T-cell (primary cell): ENCODE results near the gene COL4A1. TPM values are rescaled to one million over a fixed set of nuclear protein-coding genes. Genes with fewer than 3 reads are reported as not detected.

Source experiments
- ATAC-seq, 4 experiments: fragments of 200-7000 bp in 3 of 4; fragments of 150-1000 bp in 1 of 4; cut with Tn5 transposase; replicated peaks in 1 of 4; 1 replicate in 3 of 4; 2 replicates in 1 of 4; pipeline ENCODE4 v1.10.0; 2021; ENCODE audit warnings: moderate library complexity in 3 of 4, mild to moderate bottlenecking in 2 of 4, moderate number of reproducible peaks in 1 of 4
- CTCF ChIA-PET, 2 donors: fragments of 300-600 bp; sonication (Branson Sonifier 250); formaldehyde crosslinking; loops; one replicate each; lab custom pipeline; 2022; ENCODE audit warnings: antibody characterized with exemption in 2 of 2; lab: Charles Lee
- POLR2A ChIA-PET, 2 donors: fragments of 300-600 bp; sonication (Branson Sonifier 250); formaldehyde crosslinking; loops; one replicate each; lab custom pipeline; 2022; ENCODE audit warnings: antibody characterized with exemption in 2 of 2; lab: Charles Lee
- DNase-seq, 35 experiments: peaks; one replicate each; pipeline versions ENCODE4 v3.0.0 to v3.0.0-alpha.2; 2013 to 2023
- H3K27ac ChIP-seq: one replicate; pipeline ENCODE4 v1.5.1; 2013; ENCODE audit warnings: low read length
- H3K27me3 ChIP-seq, 2 experiments: replicated peaks in 1 of 2; 1 replicate in 1 of 2; 2 replicates in 1 of 2; pipeline versions ENCODE4 v1.6.1 to v1.7.0; 2013; ENCODE audit warnings: low read length in 1 of 2, mixed read lengths in 1 of 2; ENCODE audit not compliant: control insufficient read depth in 2 of 2, insufficient read depth in 2 of 2; ENCODE audit errors: extremely low read depth in 1 of 2
- H3K36me3 ChIP-seq, 2 donors: 1 replicate in 1 of 2; 2 replicates in 1 of 2; pipeline versions ENCODE4 v1.6.1 to v1.7.0; 2013; ENCODE audit warnings: low read length in 1 of 2; ENCODE audit not compliant: control insufficient read depth in 2 of 2, insufficient read depth in 1 of 2; ENCODE audit errors: extremely low read depth in 1 of 2
- H3K4me1 ChIP-seq, 2 experiments: 1 replicate in 1 of 2; 2 replicates in 1 of 2; pipeline versions ENCODE4 v1.6.1 to v1.7.0; 2013; ENCODE audit warnings: low read length in 2 of 2, mixed read lengths in 1 of 2; ENCODE audit not compliant: insufficient read depth in 2 of 2, control insufficient read depth in 1 of 2; ENCODE audit errors: extremely low read depth in 1 of 2
- H3K4me3 ChIP-seq, 2 donors: 1 replicate in 1 of 2; 2 replicates in 1 of 2; pipeline versions ENCODE4 v1.5.1 to v1.7.0; 2013; ENCODE audit warnings: mild to moderate bottlenecking in 2 of 2, low read length in 1 of 2, moderate library complexity in 1 of 2; ENCODE audit not compliant: control insufficient read depth in 1 of 2; ENCODE audit errors: extremely low read depth in 1 of 2
- H3K9me3 ChIP-seq: 2 replicates; pipeline ENCODE4 v1.7.0; 2013
- H3K27ac Mint-ChIP-seq, 2 donors: one replicate each; pipeline ENCODE4 v1.8.0; 2020 to 2021; ENCODE audit warnings: mild to moderate bottlenecking in 2 of 2, mixed read lengths in 2 of 2
- H3K27me3 Mint-ChIP-seq, 2 donors: one replicate each; pipeline ENCODE4 v1.8.0; 2021 to 2022; ENCODE audit warnings: mixed read lengths in 2 of 2
- H3K36me3 Mint-ChIP-seq: one replicate; pipeline ENCODE4 v1.8.0; 2021; ENCODE audit warnings: mixed read lengths
- H3K4me1 Mint-ChIP-seq, 3 donors: one replicate each; pipeline ENCODE4 v1.8.0; 2020 to 2022; ENCODE audit warnings: mixed read lengths in 3 of 3, mild to moderate bottlenecking in 1 of 3
- H3K4me3 Mint-ChIP-seq, 3 donors: one replicate each; pipeline ENCODE4 v1.8.0; 2020 to 2022; ENCODE audit warnings: mild to moderate bottlenecking in 3 of 3, mixed read lengths in 3 of 3, moderate library complexity in 3 of 3
- H3K9me3 Mint-ChIP-seq, 3 donors: one replicate each; pipeline ENCODE4 v1.8.0; 2020 to 2022; ENCODE audit warnings: mixed read lengths in 3 of 3
- WGBS: methylation state at CpG from one replicate; pipeline ENCODE4 v1.1.5; 2013; ENCODE audit warnings: missing lambda C conversion rate; ENCODE audit not compliant: insufficient coverage; 5-methylcytosine and 5-hydroxymethylcytosine counted together
- total RNA-seq, 35 experiments: library from RNA in 6 of 35; stranded (reverse) in 6 of 35; fragments of 120-200 nt in 1 of 35; gene quantifications; one replicate each; pipeline versions ENCODE4 v1.2.1 to v1.2.4 and lab custom pipeline; 2013 to 2026

COL4A1 gene
- total RNA-seq, 5 donors from 2014 or later (not counting 1 experiment from before 2014, with no cell fraction given), result 0.49 to 1.3 (median 0.85) TPM; not detected in 2

DNA sequence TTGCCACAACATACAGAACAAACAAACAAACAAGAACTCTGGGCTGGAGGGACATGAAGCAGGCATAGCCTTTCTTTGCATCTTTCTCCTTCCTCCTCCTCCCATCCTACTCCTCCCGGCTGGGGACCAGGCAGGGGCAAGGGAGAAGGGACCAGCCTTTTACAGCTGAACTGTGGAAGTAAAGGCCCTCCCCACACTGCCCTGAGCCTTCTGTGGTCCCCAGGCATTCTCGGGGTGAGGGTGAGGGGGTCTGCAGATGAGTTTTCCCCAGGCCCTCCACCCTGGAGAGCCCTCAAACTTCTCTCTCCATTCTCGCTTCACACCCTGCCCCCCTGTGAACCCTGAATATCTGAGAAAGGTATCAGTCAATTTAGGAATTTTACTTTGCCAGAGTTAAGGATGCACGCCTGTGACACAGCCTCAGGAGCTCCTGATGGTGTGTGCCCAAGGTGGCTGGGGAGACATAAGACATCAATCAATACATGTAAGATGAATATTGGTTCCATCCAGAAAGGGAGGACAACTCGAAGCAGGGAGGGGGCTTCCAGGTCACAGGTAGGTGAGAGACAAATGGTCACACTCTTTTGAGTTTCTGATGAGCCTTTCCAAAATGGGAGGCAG is 170.9 kb downstream of the COL4A1 start:
- no CpG with 5 or more reads among the region's 5 CpGs for WGBS
- DNase-seq (no peak), ATAC-seq (no peak)
- Histone ChIP-seq H3K27ac (no peak overlapping the region), H3K36me3 (no peaks in the 10 kb centered on the region), H3K4me3 (no peak overlapping the region), H3K9me3 (no peaks in the 10 kb centered on the region), H3K27me3 (peaks cover 0 to 45% of the 10 kb centered on the region in 2 experiments), H3K4me1 (peaks cover 4 to 13% of the 10 kb centered on the region in 2 experiments)
- H3K9me3 Mint-ChIP-seq, result no peaks in the 10 kb centered on the region
- H3K27ac Mint-ChIP-seq, result no peak overlapping the region
- peaks cover 8 to 14% (median 12%) of the 10 kb centered on the region in 3 donors for H3K4me1 Mint-ChIP-seq
- POLR2A ChIA-PET, result no interaction called here
- CTCF ChIA-PET, result no interaction called here
- H3K36me3 Mint-ChIP-seq, result no peaks in the 10 kb centered on the region
- H3K4me3 Mint-ChIP-seq, result no peak overlapping the region
- peaks cover 22 to 33% of the 10 kb centered on the region in 2 donors for H3K27me3 Mint-ChIP-seq

- 100% methylated on average over 2 of the region's 8 CpGs for WGBS
- Mint-ChIP-seq H3K27me3 (peaks cover 19 to 28% of the 10 kb centered on the region in 2 donors), H3K36me3 (no peaks in the 10 kb centered on the region), H3K4me1 (peaks cover 8 to 14% (median 12%) of the 10 kb centered on the region in 3 donors), H3K9me3 (no peaks in the 10 kb centered on the region), H3K27ac (no peak overlapping the region), H3K4me3 (no peak overlapping the region)
- no peaks in the 10 kb centered on the region for H3K36me3 ChIP-seq
- CTCF ChIA-PET, result interaction anchor here in 1 of 2 donors (0.7 kb wide), 1 partner anchor 70 kb away, joined by 3 read pairs; no protein-coding TSS in a partner anchor
- peaks cover 0 to 51% of the 10 kb centered on the region in 2 experiments for H3K27me3 ChIP-seq
- no peak for ATAC-seq
- no peak overlapping the region for H3K4me3 ChIP-seq
- no peak overlapping the region for H3K27ac ChIP-seq
- POLR2A ChIA-PET, result no interaction called here
- H3K9me3 ChIP-seq, result no peaks in the 10 kb centered on the region
- peaks cover 4 to 13% of the 10 kb centered on the region in 2 experiments for H3K4me1 ChIP-seq
- no peak for DNase-seq
Measured at GRCh38 chr13:110134801-110135200, 172.2 kb downstream of the COL4A1 start.

- ChIA-PET POLR2A (no interaction called here), CTCF (no interaction called here)
- Mint-ChIP-seq H3K4me1 (peaks cover 8 to 13% (median 12%) of the 10 kb centered on the region in 3 donors), H3K4me3 (no peak overlapping the region), H3K9me3 (no peaks in the 10 kb centered on the region), H3K27me3 (peaks cover 8 to 25% of the 10 kb centered on the region in 2 donors), H3K27ac (no peak overlapping the region), H3K36me3 (no peaks in the 10 kb centered on the region)
- H3K36me3 ChIP-seq, result no peaks in the 10 kb centered on the region
- H3K27ac ChIP-seq, result no peak overlapping the region
- H3K4me3 ChIP-seq, result no peak overlapping the region
- peaks cover 0 to 51% of the 10 kb centered on the region in 2 experiments for H3K27me3 ChIP-seq
- ATAC-seq (no peak), DNase-seq (no peak)
- H3K4me1 ChIP-seq, result peaks cover 4 to 11% of the 10 kb centered on the region in 2 experiments
- no peaks in the 10 kb centered on the region for H3K9me3 ChIP-seq
- 84% methylated on average over 9 of the region's 10 CpGs for WGBS
Measured at GRCh38 chr13:110133425-110134235, 173.3 kb downstream of the COL4A1 start.

DNA sequence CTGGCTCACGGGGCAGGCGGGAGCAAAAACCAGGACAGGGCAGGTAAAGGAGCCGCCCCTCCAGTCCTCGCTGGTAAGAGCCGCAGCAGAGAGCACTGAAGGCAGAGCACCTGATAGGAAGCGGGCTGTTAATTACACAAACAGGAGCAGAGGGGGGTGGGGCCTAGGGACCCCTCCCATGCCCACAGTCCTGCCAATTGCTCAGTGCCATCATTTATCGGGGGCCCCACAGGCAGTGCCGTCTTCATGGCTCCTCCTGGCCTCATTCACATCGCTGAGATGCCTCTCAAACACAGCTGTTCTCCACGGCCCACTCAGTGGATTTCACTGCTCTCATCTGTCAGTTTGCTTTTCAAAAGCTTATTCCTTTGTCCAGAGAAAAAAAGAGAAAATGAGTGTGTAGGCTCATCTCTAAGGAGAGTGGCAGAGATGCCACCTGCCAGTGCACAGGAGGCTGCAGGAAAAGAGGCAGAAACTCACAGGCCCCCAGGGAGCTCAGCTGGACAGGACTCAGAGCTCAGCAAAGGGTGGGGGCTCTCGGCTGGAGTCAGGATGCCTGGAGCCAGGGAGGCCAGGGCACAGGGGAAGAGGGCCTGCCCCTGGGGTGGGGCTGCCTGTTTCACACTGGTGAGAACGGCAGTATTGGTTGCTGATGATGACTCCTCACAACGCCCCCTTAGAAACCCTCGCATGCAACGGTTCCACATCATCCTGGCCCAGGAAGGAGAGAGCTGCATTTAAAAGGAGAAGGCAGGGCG is 174.6 kb downstream of the COL4A1 start:
- H3K36me3 ChIP-seq, result no peaks in the 10 kb centered on the region
- no peaks in the 10 kb centered on the region for H3K36me3 Mint-ChIP-seq
- H3K27ac Mint-ChIP-seq, result no peak overlapping the region
- ATAC-seq, result no peak
- 91% methylated on average over 9 of the region's 16 CpGs for WGBS
- H3K4me1 Mint-ChIP-seq, result peaks cover 2 to 5% (median 5%) of the 10 kb centered on the region in 3 donors
- CTCF ChIA-PET, result no interaction called here
- no peaks in the 10 kb centered on the region for H3K9me3 Mint-ChIP-seq
- peaks cover 0 to 43% of the 10 kb centered on the region in 2 experiments for H3K27me3 ChIP-seq
- H3K9me3 ChIP-seq, result no peaks in the 10 kb centered on the region
- no peak overlapping the region for H3K4me3 Mint-ChIP-seq
- POLR2A ChIA-PET, result no interaction called here
- DNase-seq, result no peak
- H3K27ac ChIP-seq, result no peak overlapping the region
- H3K27me3 Mint-ChIP-seq, result peaks cover 7 to 17% of the 10 kb centered on the region in 2 donors
- H3K4me1 ChIP-seq, result peaks cover 4% of the 10 kb centered on the region in 2 experiments
- H3K4me3 ChIP-seq, result no peak overlapping the region

DNA sequence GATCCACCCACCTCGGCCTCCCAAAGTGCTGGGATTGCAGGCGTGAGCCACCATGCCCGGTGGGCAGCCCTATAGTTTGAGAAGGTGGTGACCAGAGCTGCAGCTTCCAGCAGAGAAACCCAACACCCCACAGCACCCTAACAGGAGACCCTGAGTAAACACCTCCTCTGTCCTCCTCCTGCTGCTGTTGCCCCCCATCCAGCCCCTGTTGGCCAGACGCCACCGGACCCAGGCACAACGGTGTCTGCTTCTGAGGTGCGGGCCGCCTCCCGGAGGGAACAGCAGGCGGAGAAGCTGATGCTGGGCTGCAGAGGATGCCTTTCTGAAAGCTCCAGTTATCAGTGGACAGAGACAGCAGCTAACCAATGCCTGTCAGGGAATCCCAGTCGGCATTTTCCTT is 175.5 kb downstream of the COL4A1 start:
- POLR2A ChIA-PET, result no interaction called here
- peaks cover 0 to 2% (median under 1%) of the 10 kb centered on the region in 3 donors for H3K4me1 Mint-ChIP-seq

GRCh38 chr13:110130431-110130830 is 176.5 kb downstream of the COL4A1 start:
- DNase-seq (no peak), ATAC-seq (no peak)
- peaks cover 0 to 39% of the 10 kb centered on the region in 2 experiments for H3K27me3 ChIP-seq
- 67% methylated on average over 1 of the region's 3 CpGs for WGBS
- no peaks in the 10 kb centered on the region for H3K36me3 Mint-ChIP-seq
- no peaks in the 10 kb centered on the region for H3K9me3 ChIP-seq
- no peaks in the 10 kb centered on the region for H3K36me3 ChIP-seq
- H3K4me3 Mint-ChIP-seq, result no peak overlapping the region
- ChIA-PET POLR2A (no interaction called here), CTCF (no interaction called here)
- no peak overlapping the region for H3K4me3 ChIP-seq
- no peaks in the 10 kb centered on the region for H3K4me1 ChIP-seq
- no peak overlapping the region for H3K27ac Mint-ChIP-seq
- H3K27ac ChIP-seq, result no peak overlapping the region
- H3K9me3 Mint-ChIP-seq, result no peaks in the 10 kb centered on the region
- H3K27me3 Mint-ChIP-seq, result peaks cover 15 to 19% of the 10 kb centered on the region in 2 donors
- H3K4me1 Mint-ChIP-seq, result no peaks in the 10 kb centered on the region

More for the DNA sequence above, 175.5 kb downstream of the COL4A1 start:
- Mint-ChIP-seq H3K27me3 (peaks cover 11 to 17% of the 10 kb centered on the region in 2 donors), H3K27ac (no peak overlapping the region), H3K4me3 (no peak overlapping the region), H3K36me3 (no peaks in the 10 kb centered on the region), H3K9me3 (no peaks in the 10 kb centered on the region)
- Histone ChIP-seq H3K27ac (no peak overlapping the region), H3K36me3 (no peaks in the 10 kb centered on the region), H3K4me1 (no peaks in the 10 kb centered on the region), H3K27me3 (peaks cover 0 to 38% of the 10 kb centered on the region in 2 experiments), H3K9me3 (no peaks in the 10 kb centered on the region), H3K4me3 (no peak overlapping the region)
- DNase-seq, result no peak
- WGBS, result 96% methylated on average over 7 of the region's 11 CpGs
- no peak for ATAC-seq
- CTCF ChIA-PET, result no interaction called here
